Measurements from ENCODE around the gene PLPP3. TPM values are rescaled to one million over a fixed set of nuclear protein-coding genes. Genes with fewer than 3 reads are reported as not detected.

The PLPP3 gene
- total and polyA plus RNA-seq, 12 donors: 16.2 to 136 (median 77.8) TPM

GRCh38 chr1:56501426-56501825, 77.9 kb downstream of the PLPP3 start:
- Histone ChIP-seq H3K27ac (peak overlapping the region in 3 of 10 donors; percentile 28 to 54 (median 33)), H3K4me3 (no peak overlapping the region), H3K4me1 (peaks cover 6 to 86% (median 73%) of the 10 kb centered on the region in 9 donors), H3K36me3 (peaks cover 0 to 80% (median 26%) of the 10 kb centered on the region in 9 donors), H3K27me3 (no peaks in the 10 kb centered on the region), H3K9me3 (no peaks in the 10 kb centered on the region)
- no peak for TF ChIP-seq CTCF (IDR thresholded peaks at IDR 0.05)
- ATAC-seq: no peak
- intact Hi-C loops (cut with DNase I): loop anchor here in 1 of 10 donors (10.0 kb wide), 1 partner anchor 73 kb away; the partner anchor contains the start of gene PLPP3
- WGBS, 2 donors: 63 to 65% methylated on average over 1 of the region's 1 CpG
- DNase-seq: no peak

GRCh38 chr1:56496821-56497772, 82.3 kb downstream of the PLPP3 start:
- 47 to 55% methylated on average over 12 of the region's 12 CpGs for WGBS, 2 donors
- H3K27ac ChIP-seq: peak overlapping the region in 7 of 10 donors; percentile 4 to 51 (median 22)
- DNase-seq (no peak), ATAC-seq (peak in 6 of 8 donors; percentile 27 to 44 (median 39))
- H3K4me1 ChIP-seq: peaks cover 4 to 78% (median 49%) of the 10 kb centered on the region in 9 donors
- intact Hi-C loops (cut with DNase I): loop anchor here in 1 of 10 donors (10.0 kb wide), 1 partner anchor 78 kb away; the partner anchor contains the start of gene PLPP3
- TF ChIP-seq CTCF (IDR thresholded peaks at IDR 0.05): no peak
- H3K27me3 ChIP-seq: no peaks in the 10 kb centered on the region
- peaks cover 0 to 80% (median 26%) of the 10 kb centered on the region in 9 donors for H3K36me3 ChIP-seq
- no peaks in the 10 kb centered on the region for H3K9me3 ChIP-seq
- no peak overlapping the region for H3K4me3 ChIP-seq

GRCh38 chr1:56496158-56496557, 83.2 kb downstream of the PLPP3 start:
- intact Hi-C loops (cut with DNase I): loop anchor here in 1 of 10 donors (10.0 kb wide), 1 partner anchor 79 kb away; the partner anchor contains the start of gene PLPP3
- Histone ChIP-seq H3K27me3 (no peaks in the 10 kb centered on the region), H3K9me3 (no peaks in the 10 kb centered on the region), H3K36me3 (peaks cover 0 to 75% (median 26%) of the 10 kb centered on the region in 9 donors), H3K4me3 (no peak overlapping the region), H3K27ac (peak overlapping the region in 5 of 10 donors; percentile 7 to 56 (median 26)), H3K4me1 (peaks cover 4 to 78% (median 49%) of the 10 kb centered on the region in 9 donors)
- DNase-seq (no peak), ATAC-seq (peak in 1 of 8 donors; percentile 50)
- WGBS, 2 donors: 38 to 39% methylated on average over 2 of the region's 2 CpGs
- TF ChIP-seq CTCF (IDR thresholded peaks at IDR 0.05): no peak

GRCh38 chr1:56495538-56495937, 83.8 kb downstream of the PLPP3 start:
- WGBS, 2 donors: 75 to 82% methylated on average over 10 of the region's 10 CpGs
- Histone ChIP-seq H3K4me3 (no peak overlapping the region), H3K36me3 (peaks cover 0 to 69% (median 26%) of the 10 kb centered on the region in 9 donors), H3K9me3 (no peaks in the 10 kb centered on the region), H3K4me1 (peaks cover 4 to 74% (median 50%) of the 10 kb centered on the region in 9 donors), H3K27me3 (no peaks in the 10 kb centered on the region), H3K27ac (peak overlapping the region in 2 of 10 donors; percentile 2 to 12)
- ATAC-seq (no peak), DNase-seq (no peak)
- no peak for TF ChIP-seq CTCF (IDR thresholded peaks at IDR 0.05)
- intact Hi-C loops (cut with DNase I): loop anchor here in 1 of 10 donors (10.0 kb wide), 1 partner anchor 79 kb away; the partner anchor contains the start of gene PLPP3
